Right kidney (tissue), 1 donor: ENCODE results near the gene UPB1.
"Not testable (repeated sequence)": the region's sequence is repeated elsewhere in the genome, so short reads cannot be mapped to it uniquely, and the experiment has no call there.

Source experiments
- DNase-seq: peaks from one replicate; pipeline ENCODE4 v3.0.0-alpha.2; 2016

UPB1 gene

DNA sequence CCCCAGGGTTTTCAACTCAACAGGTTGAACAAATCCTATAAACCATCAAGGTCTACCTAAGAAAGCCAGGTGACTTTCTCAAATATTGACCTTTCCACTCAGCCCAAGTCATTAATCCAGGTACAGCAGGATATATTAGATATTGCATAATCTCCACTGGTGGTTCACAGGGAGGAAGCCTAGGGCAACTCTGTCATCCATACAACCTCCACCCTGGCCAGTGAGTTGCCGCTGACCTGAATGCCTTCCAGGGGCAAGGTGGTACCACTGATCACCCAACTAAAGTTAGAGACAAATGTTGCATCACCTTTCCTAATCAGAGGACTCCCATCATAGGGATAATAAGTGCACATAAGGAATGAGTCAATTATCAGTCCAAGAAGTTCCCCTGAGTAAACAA, 36.9 kb downstream of the UPB1 start:
- no peak for DNase-seq

DNA sequence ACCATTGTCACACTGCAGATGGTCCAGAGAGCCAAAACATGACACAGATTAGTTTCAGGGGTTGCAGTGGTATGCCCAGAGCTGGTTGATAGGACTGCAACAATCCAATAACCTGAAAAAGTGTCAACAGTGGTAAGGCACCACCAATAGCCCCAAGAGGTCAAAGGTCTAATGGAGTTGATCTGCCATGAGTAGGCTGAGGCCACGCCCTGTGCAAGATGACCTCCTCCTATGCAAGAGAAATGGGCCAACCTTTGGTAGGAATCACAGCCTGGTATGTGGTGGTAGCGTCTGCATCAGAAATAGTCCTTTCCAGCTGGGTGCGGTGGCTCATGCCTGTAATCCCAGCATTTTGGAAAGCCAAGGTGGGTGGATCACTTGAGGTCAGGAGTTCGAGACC, 40.2 kb downstream of the UPB1 start:
- no peak for DNase-seq

DNA sequence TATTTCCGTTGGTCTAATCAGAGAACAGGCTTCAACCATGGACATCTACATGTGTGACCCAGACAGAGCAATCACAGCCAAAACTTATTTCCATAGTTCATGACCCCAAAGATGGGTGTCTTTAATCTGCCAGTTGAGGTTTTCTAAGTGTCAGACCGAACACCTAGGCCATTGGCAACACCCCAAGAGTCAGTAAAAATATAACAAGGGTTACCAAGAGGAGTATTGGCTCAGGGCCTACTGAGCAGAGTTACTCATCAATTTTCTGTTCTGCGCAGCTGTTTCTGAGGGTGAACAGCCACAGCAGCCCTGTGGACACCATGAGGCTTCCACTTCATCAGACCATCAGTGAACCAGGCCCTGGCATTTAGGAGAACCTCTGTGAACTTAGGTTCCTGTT, 41.0 kb downstream of the UPB1 start:
- DNase-seq, result no peak

DNA sequence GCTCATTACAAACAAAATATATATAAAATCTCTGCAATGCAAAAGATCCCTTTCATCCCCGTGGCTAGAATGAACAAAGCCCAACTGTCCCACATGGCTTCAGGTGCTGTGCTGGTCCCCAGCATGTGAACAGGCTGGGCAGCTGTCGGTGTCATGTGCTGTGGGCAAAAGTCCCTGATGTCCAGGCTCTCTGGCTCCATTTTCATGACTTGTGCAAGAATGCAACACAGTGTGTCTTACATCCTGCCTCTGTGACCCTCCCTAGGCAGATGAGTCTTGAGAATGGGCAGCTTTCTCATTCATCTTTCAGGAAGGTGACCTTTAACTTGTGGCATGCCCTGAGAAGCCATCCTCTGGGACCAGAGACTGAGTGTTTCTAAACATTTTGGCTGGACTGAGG, 45.3 kb downstream of the UPB1 start:
- no peak for DNase-seq

DNA sequence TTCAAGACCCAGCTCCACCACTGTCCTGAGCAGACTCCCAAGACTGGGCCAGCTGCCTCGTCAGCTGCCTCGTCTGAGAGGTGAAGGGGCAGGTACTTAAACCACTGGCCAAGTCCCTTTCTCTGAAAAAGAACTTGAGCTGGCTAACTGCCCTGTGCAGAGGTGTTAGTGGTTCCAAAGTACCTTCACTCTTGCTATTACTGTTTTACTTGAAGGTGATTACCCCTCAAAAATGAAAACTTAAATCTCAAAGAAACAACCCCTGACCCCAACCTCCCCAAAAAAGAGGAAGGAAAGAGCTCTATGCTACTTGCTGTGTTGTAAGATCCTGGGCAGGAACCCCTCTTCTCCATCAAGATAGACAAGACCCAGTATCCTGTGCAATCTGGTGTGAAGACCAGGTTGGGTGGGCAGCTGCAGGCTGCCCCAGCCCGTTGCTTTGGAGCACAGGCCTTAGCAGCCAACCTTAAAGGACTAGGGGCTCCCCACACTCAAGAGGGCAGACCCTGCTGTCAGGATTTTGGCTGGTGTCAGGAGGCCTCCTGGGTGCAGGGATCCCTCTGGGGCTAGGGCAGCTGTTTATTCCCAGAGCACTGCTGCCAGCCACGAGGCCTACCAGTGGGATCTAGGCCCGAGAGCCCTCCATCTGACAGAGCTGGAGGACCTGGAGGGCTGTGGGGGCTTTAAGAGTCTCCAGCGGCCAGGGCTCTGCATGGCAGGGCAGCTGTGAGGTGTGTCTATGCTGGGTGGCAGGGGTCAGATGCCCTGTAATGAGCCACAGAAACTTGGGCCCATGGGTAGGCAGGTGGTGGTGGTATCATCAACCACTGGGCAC, 46.8 kb downstream of the UPB1 start:
- DNase-seq, result no peak

DNA sequence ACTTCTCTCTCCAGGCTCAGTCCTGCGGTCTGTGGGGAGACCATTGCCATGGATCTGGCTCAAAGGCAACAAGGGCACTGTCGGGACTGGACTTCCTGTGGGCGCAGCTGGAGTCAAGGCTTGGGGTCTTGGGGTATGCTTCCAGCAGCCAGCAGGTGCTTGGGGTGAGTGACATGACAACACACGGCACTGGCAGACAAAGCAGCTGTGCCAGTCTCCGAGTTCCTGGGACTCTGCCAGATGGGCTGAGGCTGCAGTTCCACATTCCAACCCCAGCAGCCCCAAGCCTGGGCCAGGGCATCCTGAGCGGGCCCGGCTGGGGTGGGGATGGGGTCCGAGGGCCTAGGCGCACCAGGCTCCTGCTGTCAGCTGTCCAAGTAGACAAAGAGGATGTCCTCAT, 47.5 kb downstream of the UPB1 start:
- DNase-seq, result no peak

DNA sequence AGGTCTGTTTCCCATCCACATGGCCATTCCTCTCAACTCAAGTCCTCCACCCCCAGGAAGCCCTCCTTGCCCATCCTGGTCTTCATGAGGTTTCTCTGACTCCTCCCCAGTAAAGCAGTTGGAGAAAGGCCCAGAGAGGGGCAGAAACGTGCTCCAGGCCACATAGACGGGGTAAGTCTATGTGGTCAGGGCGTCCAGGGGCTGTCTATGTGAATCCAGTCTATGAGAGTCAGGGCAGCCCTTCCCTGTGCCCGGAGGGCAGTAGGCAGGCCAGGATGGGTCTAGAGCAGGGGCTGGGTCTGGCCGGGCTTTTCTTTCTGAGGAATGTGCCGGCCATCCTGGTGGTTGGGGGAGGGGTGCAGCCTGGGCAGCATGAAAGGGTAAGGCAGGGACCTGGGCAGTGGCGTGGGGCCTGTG, 48.1 kb downstream of the UPB1 start:
- no peak for DNase-seq

DNA sequence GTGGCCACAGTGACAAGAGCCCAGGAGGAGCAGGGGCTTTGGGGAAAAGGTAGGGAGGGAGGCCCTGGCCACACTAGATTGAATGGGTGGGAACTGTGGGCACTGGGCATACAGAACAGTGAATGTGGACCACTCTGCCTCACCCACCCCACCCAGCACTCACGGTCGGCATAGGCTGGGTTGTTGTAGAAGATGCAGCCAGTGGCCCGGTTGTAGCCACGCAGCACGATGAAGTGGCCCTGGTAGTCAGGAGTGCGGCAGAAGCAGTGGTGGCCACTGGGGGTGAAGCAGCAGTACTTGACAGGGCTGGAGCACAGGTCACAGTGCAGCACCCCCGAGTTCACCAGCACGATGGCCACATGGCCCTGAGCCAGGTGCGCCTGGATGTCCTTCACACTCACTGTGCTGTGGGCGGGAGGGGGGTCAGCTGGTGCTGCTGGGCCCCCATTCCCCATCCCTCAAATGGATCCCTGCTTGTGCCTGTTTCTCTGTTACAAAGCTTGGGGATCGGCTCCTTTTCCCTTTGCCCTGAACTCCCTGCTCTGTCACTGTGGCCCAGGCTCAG, 48.6 kb downstream of the UPB1 start:
- DNase-seq, result no peak

DNA sequence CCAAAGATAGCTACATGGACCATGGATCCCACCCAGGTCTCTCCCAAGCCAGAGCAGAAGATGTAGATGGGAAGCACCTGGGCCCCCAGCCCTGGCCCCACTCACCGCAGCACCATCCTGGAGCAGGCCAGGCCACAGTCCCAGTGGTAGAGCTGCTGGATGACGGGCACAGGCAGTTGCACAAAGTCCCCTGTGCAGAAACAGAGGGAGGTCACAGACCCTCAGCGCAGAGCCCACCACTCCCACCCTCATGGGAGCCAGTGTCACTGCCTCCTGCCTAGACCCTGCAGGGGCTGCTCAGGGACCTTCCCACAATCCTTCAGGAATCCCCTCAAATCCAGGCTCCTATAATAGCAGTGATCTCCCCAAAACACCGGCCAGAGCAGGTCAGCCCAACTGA, 53.7 kb downstream of the UPB1 start:
- DNase-seq, result no peak

DNA sequence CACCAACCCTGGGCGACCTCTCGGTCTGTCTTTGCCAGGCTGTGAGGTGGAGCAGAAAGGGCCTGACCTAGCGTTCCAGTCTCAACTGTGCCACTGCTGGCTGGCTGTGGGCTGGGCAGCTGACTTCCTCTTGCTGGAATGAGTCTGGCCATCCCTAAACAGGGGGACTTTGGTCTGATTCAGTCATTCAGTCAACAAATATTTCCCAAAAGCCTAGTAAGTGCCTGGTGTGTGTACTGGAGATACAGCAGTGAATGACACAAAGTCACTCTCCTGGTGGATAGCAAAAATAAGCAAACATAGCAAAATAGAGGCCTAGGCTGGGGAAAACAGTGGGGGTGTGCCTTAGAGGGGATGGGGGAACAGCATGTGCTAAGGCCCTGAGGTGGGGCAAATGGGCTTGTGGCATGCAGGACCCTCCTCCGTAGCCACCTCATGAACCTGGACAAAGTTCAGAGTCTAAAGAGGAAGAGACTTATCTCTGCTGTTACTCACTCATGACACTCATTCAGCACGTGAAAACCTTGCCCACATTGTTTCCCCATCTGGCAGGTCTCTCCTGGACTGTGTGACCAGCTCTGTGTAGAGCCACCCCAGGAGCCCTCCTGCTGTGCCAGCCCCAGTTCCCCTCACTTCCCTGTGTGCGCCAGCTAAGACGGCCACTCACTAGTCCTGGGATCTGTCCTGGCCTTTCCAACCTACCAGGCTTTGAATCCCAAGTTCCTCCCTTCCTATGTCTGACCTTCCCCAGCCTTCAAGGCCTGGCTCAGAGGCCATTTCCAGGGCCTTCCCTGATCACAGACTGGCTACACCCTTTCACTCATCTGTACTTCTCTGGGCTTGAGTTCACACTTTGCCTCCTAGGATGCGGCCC, 55.1 kb downstream of the UPB1 start:
- no peak for DNase-seq

DNA sequence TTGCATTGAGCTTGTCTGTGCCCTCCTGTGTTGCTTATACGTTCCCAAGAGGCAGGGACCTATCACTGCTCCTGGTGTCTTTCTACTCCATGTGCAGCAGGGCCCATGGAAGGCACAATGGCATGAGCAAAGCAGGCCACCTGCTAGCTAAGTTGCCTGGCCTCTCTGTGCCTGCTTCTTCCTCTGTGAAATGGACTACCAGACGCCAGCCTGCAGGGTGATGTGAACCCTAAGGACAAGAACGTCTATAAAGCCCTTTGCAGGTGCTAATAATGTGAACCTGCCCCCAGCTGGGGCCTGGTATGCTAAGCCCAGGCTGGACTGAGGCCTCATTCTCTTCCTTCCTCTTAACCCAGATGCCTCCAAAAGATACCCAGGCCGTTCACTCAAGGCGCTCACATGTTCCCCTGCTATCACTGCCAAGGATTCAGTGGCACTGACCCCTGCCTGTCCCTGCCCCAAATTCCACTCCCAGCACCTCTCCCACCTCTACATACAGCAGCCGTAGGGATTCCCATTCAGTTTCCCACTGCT, 55.8 kb downstream of the UPB1 start:
- no peak for DNase-seq

DNA sequence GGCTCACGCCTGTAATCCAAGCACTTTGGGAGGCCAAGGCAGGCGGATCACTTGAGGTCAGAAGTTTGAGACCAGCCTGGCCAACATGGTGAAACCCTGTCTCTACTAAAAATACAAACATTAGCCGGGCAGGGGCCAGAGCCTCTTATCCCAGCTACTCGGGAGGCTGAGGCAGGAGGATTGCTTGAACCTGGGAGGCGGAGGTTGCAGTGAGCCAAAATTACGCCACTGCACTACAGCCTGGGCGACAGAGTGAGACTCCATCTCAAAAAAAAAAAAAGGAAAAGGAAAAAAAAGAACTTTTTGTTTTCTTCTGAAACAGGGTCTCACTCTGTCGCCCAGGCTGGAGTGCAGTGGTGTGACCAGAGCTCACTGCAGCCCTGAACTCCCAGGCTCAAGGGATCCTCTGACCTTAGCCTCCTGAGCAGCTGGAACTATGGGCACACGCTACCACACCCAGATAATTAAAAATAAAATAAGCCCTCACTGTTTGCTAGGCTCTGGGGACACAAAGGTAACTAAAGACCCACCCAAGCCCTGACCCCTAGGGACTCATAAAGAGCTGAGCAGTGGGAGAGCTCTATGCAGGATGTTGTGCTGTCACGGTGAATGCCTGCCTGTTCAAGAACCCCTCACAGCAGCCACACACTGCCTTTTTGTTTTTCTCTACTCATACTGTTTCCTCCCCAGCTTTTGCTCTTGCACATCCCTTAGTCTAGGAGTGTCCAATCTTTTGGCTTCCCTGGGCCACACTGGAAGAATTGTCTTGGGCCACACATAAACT, 57.6 kb downstream of the UPB1 start:
- DNase-seq, result not testable (repeated sequence)

DNA sequence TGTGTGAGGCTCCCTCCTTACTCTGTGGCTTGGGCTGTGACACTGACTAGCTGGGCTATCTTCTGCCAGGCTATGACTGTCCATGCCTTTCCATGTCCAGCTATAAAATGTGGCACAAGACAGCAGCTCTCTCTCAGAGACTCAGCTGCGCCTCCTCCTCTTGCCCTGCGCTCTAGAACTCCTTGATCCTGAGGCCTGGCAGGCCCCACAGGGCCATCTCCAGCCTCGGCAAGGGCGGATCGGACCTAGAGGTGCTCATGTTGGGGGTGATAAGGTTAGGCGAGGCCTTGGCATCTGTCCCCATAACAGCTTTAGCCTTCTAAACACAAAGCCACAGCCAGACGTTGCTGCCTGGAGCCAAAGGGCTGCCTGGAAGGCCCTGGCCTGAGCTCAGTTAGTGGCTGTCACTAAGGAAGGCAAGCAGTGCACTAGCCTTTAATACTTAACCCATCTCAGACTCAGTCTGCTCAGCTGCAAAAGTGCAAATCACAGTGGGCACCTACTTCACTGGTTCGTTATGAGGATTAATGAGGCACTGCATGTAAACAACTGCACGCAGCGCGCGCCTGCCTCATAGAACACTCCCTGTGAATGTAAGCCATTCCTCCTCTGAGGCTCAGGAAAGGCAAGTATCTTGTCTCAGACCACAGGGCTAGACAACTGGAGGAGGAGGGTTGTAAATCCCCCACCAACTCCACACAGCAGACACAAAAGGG, 58.6 kb downstream of the UPB1 start:
- no peak for DNase-seq

DNA sequence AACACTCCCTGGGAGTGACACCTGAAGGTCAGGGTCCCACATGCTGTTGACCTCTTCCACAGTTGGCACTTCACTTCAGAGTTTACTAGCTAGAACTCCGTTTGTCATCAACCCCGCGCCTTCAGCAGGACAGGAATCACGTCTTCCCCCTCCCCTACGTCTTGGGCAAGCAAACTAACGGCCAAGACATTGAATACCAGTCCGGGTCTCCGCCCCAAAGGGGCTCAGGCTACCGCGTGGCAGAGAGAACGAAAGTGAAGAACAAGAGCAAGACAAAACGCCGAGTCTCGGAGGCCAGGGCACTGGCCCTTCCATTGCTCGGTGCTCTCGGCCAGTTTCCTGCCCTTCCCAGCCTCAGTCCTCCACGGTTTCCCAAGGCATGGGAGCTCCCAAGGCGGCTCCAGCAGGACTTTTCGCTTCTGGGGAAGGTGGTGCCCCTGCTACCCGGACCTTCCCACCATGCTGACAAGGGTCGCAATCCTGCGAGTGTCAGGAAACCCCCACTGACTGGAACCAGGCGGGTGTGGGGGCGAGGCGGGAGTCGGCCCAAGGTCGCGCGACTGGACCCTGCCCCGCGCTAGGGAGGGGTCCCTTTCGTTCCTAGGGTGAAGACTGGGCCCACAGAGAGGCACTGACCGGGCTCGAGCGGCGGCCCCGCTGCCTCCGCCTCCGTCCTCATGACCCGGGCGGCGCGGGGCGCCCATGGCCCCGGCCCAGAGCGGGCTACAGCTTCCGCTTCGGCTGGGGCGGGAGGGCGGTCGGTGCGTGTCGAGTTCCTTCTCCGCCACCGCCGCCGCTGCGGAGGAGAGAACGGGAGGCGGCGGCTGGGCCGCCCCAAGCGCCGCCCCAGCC, 59.4 kb downstream of the UPB1 start, which contains the start of gene GUCD1:
Gene GUCD1 (minus strand): TSS at position 826 of the 852 bp plus-strand sequence. CDS start 147 bp downstream, at position 679.
- DNase-seq, result peak; percentile 94

DNA sequence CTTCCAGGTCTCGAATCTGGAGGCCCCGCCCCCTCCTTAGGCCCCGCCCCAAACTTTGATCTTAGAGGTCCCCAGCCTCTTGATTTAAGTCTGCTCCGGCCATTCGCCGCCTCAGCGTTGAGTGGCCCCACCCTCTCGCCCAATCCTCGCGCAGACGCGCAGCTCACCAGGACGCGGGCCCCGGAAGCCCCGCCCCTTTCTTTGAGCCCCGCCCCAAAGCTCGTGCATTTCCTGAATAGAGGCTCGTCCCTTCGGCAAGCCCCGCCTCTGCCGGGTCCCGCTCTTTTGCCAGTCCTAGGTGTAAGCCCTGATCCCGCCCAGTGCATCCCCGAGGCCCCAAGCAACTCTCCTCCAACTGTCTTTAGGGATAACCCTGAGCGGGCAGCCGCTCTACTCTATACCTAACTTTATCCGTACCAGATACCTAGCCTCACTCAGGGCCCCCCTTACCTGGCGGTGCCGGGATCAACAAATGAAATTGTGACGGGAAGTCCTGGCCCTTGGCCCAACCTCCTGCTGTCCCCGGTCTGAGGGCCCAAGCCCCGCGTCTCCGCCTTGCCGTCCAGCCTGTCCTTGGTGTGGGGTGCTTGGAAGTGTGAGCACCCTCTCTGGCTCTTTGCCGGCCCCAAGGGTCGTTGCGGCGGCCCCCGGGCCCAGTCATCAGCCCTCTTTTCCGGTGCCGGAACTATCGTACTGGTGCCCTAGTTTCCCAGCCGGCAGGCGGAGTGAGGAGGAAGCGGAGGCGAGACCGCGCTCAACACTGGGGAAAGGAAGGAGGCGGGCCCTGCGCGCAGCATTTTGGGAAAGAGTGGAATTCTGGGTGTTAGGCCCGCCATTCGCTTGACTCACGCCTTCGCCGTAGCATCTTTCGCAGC, 60.3 kb downstream of the UPB1 start, which contains the start of gene SNRPD3:
Gene SNRPD3 (plus strand): TSS at position 835 of the 875 bp plus-strand sequence. CDS start 1,676 bp downstream, outside the sequence.
- peak; percentile 99 for DNase-seq

DNA sequence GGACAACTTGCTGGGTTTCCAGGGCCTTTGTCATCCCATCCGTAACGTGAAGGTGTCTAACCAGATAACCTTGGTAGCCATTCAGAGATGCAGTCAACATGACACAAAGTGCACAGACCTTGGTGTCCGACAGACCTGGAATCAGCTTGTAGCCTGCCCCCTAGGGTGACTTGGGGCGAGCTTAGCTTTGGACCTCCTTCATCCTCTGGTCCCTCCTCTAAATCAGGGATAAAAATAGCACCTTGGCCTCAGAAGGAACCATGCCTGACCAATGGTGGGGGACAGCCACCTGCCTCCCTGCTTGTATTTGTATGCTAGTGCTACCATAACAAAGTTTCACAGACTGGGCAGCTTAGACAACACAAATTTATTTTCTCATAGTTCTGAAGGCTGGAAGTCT, 64.3 kb downstream of the UPB1 start:
- DNase-seq, result no peak

DNA sequence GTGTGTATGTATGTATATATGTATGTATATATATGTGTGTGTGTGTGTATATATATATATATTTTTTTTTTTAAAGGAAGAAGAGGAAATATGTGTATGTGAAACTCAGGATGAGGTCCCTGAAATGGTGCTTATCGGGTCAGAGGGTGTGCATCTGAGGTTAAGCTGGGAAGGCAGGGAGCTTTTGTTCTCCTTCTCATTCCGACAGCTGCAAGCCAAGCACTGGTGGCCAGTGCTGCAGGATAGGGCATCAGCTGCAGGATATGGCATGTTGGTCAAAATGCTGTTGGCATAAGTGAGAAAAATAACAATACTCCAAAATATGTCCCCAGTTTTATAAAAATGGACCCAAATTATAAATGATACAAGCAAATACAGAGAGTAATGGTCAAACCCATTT, 68.1 kb downstream of the UPB1 start:
- no peak for DNase-seq

DNA sequence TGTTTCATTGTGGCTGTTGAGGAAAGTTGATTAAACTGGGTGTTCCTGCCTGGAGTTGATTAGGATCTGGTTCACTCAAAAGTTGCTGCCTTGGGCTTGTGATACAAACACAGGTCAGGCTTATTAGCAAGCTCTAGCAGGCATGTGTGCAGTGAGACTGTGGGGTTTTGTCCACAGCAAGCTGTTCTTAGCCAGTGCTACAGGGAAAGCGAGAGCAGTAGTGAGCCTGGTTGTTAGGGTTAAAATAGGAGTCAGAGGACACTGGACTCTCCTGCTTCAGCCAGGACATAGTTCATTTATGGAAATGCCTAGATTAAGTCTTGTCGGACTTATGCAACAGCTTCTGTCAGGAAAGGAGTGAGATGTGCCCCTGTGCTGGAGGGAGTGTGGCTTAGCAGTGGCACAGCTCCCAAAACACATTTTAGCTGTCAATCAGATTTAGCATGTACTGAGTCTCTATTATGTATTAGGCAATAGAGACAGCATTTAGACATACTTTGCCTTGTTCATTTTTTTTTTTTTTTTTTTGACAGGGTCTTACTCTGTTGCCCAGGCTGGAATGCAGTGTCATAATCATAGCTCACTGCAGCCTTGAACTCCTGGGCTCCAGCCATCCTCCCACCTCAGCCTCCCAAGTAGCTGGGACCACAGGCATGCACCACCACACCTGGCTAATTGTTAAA, 69.4 kb downstream of the UPB1 start:
- no peak for DNase-seq

DNA sequence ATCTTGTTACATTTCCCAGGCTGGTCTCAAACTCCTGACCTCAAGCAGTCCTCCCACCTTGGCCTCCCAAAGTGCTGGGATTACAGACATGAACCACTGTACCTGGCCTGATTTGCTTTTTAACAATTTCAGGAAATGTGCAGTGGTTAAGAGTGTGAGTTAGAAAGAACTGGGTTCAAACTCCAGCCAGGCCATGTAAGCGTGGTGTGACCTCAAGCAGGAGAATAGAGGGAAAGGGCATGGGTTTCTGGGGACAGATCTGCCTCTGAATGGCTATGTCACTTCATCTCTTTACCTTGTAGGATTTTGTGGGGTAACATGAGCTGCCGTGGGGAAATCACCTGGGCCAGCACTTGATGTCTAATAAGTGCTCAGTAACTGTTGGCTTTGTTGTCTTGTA, 69.9 kb downstream of the UPB1 start:
- DNase-seq, result no peak
